ENCODE results near the gene LRRC9. TPM values are rescaled to one million over a fixed set of nuclear protein-coding genes. Genes with fewer than 3 reads are reported as not detected.

LRRC9 gene
- total and polyA plus RNA-seq, 2 donors (not counting 3 experiments of a cell fraction or from before 2014, with no cell fraction given): not detected

GRCh38 chr14:59904184-59904583, 15.8 kb upstream of the LRRC9 start:
- no peaks in the 10 kb centered on the region for H3K9me1 ChIP-seq (replicated peaks; ENCODE audit: control insufficient read depth, extremely low read depth, insufficient read depth, low read length)
- H3K4me2 ChIP-seq (ENCODE audit: insufficient read depth, low read length): no peak overlapping the region
- H4K20me1 ChIP-seq (replicated peaks; ENCODE audit: control insufficient read depth, extremely low read depth, insufficient read depth, low read length): no peaks in the 10 kb centered on the region
- no peak overlapping the region for H3K9ac ChIP-seq (replicated peaks; ENCODE audit: extremely low read depth, insufficient read depth, low read length)
- intact Hi-C loops (cut with micrococcal nuclease) (loop anchor here (5.0 kb wide), 1 partner anchor 278 kb away; no protein-coding TSS in a partner anchor), dilution Hi-C loops (cut with MboI; ENCODE audit: extremely low pct_ligation_motif_present, low sequenced_read_pairs) (no loop called here)
- no peak overlapping the region for H3K4me3 ChIP-seq (replicated peaks in 1 of 3; ENCODE audit: insufficient read depth in 1 of 3, low read depth in 1 of 3, low read length in 3 of 3)
- TF ChIP-seq EZH2 (IDR thresholded peaks at IDR 0.05; ENCODE audit: borderline replicate concordance, low read depth, low read length, severe bottlenecking) (no peak), GATA2 (IDR thresholded peaks at IDR 0.05; ENCODE audit: insufficient read depth, insufficient read length, low read depth, low read length) (no peak), JUN (IDR thresholded peaks at IDR 0.05; ENCODE audit: borderline replicate concordance, insufficient read depth, insufficient read length, low read depth) (no peak), POLR2A (IDR thresholded peaks at IDR 0.05; ENCODE audit: low read depth, low read length) (no peak), FOS (IDR thresholded peaks at IDR 0.05; ENCODE audit: borderline replicate concordance, insufficient read depth, low read length) (no peak), CTCF (IDR thresholded peaks at IDR 0.05; ENCODE audit: extremely low read depth in 1 of 2, insufficient read depth in 1 of 2, low read depth in 1 of 2, low read length in 2 of 2) (no peak), MYC (IDR thresholded peaks at IDR 0.05; ENCODE audit: low read depth, low read length) (no peak), POLR2AphosphoS5 (IDR thresholded peaks at IDR 0.05; ENCODE audit: insufficient read depth, low read depth, low read length) (no peak)
- TF ChIP-seq, protein P1, sequence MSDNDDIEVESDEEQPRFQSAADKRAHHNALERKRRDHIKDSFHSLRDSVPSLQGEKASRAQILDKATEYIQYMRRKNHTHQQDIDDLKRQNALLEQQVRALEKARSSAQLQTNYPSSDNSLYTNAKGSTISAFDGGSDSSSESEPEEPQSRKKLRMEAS (IDR thresholded peaks at IDR 0.05; ENCODE audit: insufficient read depth, insufficient read length): no peak
- BruUV-seq (replicated peaks): no TSS peak
- H3K36me3 ChIP-seq (ENCODE audit: control insufficient read depth in 2 of 2, extremely low read depth in 1 of 2, insufficient read depth in 2 of 2, low read length in 2 of 2): no peaks in the 10 kb centered on the region
- no peak for FAIRE-seq
- H3K9me3 ChIP-seq (replicated peaks; ENCODE audit: control insufficient read depth, insufficient read depth, low read length): no peaks in the 10 kb centered on the region
- H3K27ac ChIP-seq (ENCODE audit: insufficient read depth, low read depth, low read length): no peak overlapping the region
- ChIA-PET CTCF (interaction anchor here (1.2 kb wide), 2 partner anchors 14 kb away, joined by 4 to 5 read pairs; no protein-coding TSS in a partner anchor), POLR2A (no interaction called here)
- no peaks in the 10 kb centered on the region for H3K4me1 ChIP-seq (ENCODE audit: control insufficient read depth, extremely low read depth, insufficient read depth, low read length)
- no peak overlapping the region for H2AFZ ChIP-seq (ENCODE audit: low read depth, low read length)
- no peak for DNase-seq (ENCODE audit: low read depth, low spot score)
- peaks cover 0 to 2% of the 10 kb centered on the region in 2 experiments for H3K27me3 ChIP-seq (ENCODE audit: control insufficient read depth in 2 of 2, insufficient read depth in 2 of 2, low read length in 2 of 2)
- no peaks in the 10 kb centered on the region for H3K79me2 ChIP-seq (ENCODE audit: control insufficient read depth, insufficient read depth, low read length)
